GM19452 (cell line): ENCODE measurements around the gene TXLNA.

Experiments used
- ATAC-seq: cut with Tn5 transposase; IDR thresholded peaks from one replicate; pipeline ENCODE4 v1.9.1; 2021; ENCODE audit not compliant: unreplicated experiment

TXLNA gene

DNA sequence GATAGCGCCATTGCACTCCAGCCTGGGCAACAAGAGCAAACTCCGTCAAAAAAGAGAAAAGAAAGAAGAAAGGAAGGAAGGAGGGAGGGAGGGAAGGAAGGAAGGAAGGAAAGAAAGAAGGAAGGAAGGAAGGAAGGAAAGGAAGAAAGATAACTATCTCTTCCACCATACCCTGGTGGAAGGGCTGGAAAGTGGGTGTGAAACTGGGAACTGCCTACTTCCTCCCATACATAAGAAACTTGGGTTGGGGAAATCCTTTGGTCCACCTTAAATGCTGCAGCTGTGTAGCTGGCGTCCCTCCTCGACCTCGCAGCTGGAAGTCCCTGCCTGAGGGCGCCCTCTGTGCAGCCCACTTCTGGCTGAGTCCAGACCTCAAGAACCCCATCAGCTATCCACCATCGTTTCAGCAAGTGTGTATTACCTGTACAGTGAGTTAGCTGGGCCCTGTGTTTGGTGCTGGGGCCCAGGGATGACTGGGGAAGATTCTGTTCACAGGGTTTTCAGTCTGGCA, 62.9 kb downstream of the TXLNA start:
- ATAC-seq = no peak

DNA sequence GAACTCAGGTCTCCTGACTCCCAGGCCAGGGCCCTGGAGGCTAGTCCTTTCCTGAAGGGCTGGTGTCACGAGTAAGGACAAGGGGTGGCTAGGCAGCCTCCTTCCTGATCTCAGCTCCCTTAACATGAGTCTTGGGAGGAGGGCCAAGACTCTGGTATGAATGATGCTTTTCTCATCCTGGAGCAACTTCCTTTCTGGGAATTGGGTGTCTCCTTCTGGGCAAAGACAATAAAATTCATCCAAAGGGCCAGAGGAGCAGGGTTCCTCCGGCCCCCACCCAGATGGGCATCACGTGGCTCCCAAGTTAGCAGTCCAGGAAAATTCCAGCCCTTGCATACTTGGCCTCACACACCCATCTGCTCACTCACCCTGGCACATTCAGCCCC, 67.4 kb downstream of the TXLNA start, which contains the start of gene FAM167B:
FAM167B (plus strand) TSS at position 335 of the 386 bp plus-strand sequence. CDS start 200 bp downstream, outside the sequence.
- no peak for ATAC-seq

DNA sequence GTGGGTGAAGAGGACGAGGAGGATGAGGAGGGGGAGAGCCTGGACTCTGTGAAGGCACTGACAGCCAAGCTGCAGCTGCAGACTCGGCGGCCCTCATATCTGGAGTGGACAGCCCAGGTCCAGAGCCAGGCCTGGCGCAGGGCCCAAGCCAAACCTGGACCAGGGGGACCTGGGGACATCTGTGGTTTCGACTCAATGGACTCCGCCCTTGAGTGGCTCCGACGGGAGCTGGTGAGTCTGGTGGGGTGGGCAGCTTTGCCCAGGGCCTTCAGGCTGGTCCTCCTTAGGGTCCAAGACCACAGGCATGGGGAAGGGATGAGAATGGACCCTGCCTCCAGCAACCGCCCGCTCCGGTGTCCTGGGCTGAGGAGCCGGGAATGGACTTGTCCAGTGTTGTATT, 68.0 kb downstream of the TXLNA start:
- ATAC-seq = no peak
